Panc1 (cell line): ENCODE data around the gene SYNPO.

Source experiments
- CTCF ChIP-seq: fragments of 450-650 bp; IDR thresholded peaks from 2 replicates; pipeline ENCODE4 v1.5.1; 2017; ENCODE audit warnings: mild to moderate bottlenecking
- POLR2AphosphoS5 ChIP-seq: IDR thresholded peaks from 2 replicates; pipeline ENCODE4 v1.6.1; 2012; ENCODE audit warnings: mild to moderate bottlenecking, low read depth, low read length, moderate library complexity
- REST ChIP-seq, 2 experiments: IDR thresholded peaks; 2 replicates each; pipeline ENCODE4 v1.6.1; 2011 to 2012; ENCODE audit warnings: low read depth in 2 of 2, control low read depth in 1 of 2, low read length in 1 of 2, mild to moderate bottlenecking in 1 of 2, moderate library complexity in 1 of 2; ENCODE audit not compliant: insufficient read depth in 1 of 2

- TF ChIP-seq CTCF (no peak), POLR2AphosphoS5 (no peak), REST (IDR thresholded peaks at IDR 0.05; ENCODE audit: insufficient read depth in 1 of 2, low read depth in 2 of 2, low read length in 1 of 2) (no peak)
These were observed 2.4 kb upstream of the SYNPO start for GRCh38 chr5:150638053-150638444.
